ENCODE measurements around the gene RTTN.

Gene RTTN

GRCh38 chr18:70019991-70020390 lies 185.5 kb downstream of the RTTN start:
- TF ChIP-seq MAX (IDR thresholded peaks at IDR 0.05; ENCODE audit: low read depth, low read length) = no peak
- no peak for TF ChIP-seq CTCF (IDR thresholded peaks at IDR 0.05; ENCODE audit: low read depth, low read length)
- no peak for TF ChIP-seq MYC (IDR thresholded peaks at IDR 0.05; ENCODE audit: low read depth, low read length)
- TF ChIP-seq POLR2A (IDR thresholded peaks at IDR 0.05; ENCODE audit: extremely low read depth, insufficient read length) = no peak
- DNase-seq (ENCODE audit: low read depth) = no peak
- no peak overlapping the region for H3K4me3 ChIP-seq (ENCODE audit: low read depth, low read length)

- TF ChIP-seq POLR2A (IDR thresholded peaks at IDR 0.05; ENCODE audit: extremely low read depth, insufficient read length) = no peak
- no peak for TF ChIP-seq CTCF (IDR thresholded peaks at IDR 0.05; ENCODE audit: low read depth, low read length)
- no peak for DNase-seq (ENCODE audit: low read depth)
- H3K4me3 ChIP-seq (ENCODE audit: low read depth, low read length) = no peak overlapping the region
Observed at GRCh38 chr18:70019136-70019535, 186.4 kb downstream of the RTTN start.

- H3K4me3 ChIP-seq (ENCODE audit: low read depth, low read length) = no peak overlapping the region
- TF ChIP-seq MYC (IDR thresholded peaks at IDR 0.05; ENCODE audit: low read depth, low read length) = no peak
- no peak for TF ChIP-seq MAX (IDR thresholded peaks at IDR 0.05; ENCODE audit: low read depth, low read length)
- TF ChIP-seq CTCF (IDR thresholded peaks at IDR 0.05; ENCODE audit: low read depth, low read length) = no peak
- no peak for TF ChIP-seq POLR2A (IDR thresholded peaks at IDR 0.05; ENCODE audit: extremely low read depth, insufficient read length)
- DNase-seq (ENCODE audit: low read depth) = no peak
Observed at GRCh38 chr18:70015127-70015526, 190.4 kb downstream of the RTTN start.

- no peak overlapping the region for H3K4me3 ChIP-seq (ENCODE audit: low read depth, low read length)
- no peak for DNase-seq (ENCODE audit: low read depth)
- no peak for TF ChIP-seq POLR2A (IDR thresholded peaks at IDR 0.05; ENCODE audit: extremely low read depth, insufficient read length)
- TF ChIP-seq MAX (IDR thresholded peaks at IDR 0.05; ENCODE audit: low read depth, low read length) = no peak
- no peak for TF ChIP-seq MYC (IDR thresholded peaks at IDR 0.05; ENCODE audit: low read depth, low read length)
- TF ChIP-seq CTCF (IDR thresholded peaks at IDR 0.05; ENCODE audit: low read depth, low read length) = no peak
Observed at GRCh38 chr18:70005580-70005979, 199.9 kb downstream of the RTTN start.

- no peak for DNase-seq (ENCODE audit: low read depth)
- no peak overlapping the region for H3K4me3 ChIP-seq (ENCODE audit: low read depth, low read length)
- TF ChIP-seq CTCF (IDR thresholded peaks at IDR 0.05; ENCODE audit: low read depth, low read length) = no peak
- no peak for TF ChIP-seq MAX (IDR thresholded peaks at IDR 0.05; ENCODE audit: low read depth, low read length)
- TF ChIP-seq MYC (IDR thresholded peaks at IDR 0.05; ENCODE audit: low read depth, low read length) = no peak
- no peak for TF ChIP-seq POLR2A (IDR thresholded peaks at IDR 0.05; ENCODE audit: extremely low read depth, insufficient read length)
Observed at GRCh38 chr18:70004696-70005095, 200.8 kb downstream of the RTTN start.

- H3K4me3 ChIP-seq (ENCODE audit: low read depth, low read length) = no peak overlapping the region
- TF ChIP-seq CTCF (IDR thresholded peaks at IDR 0.05; ENCODE audit: low read depth, low read length) = no peak
- DNase-seq (ENCODE audit: low read depth) = no peak
Observed at GRCh38 chr18:69999656-70000055, 205.8 kb downstream of the RTTN start.
